Epidermal melanocyte (primary cell): ENCODE measurements around the gene CDH4.

Source experiments
- DNase-seq: peaks from one replicate; pipeline ENCODE4 v3.0.0; 2011; ENCODE audit warnings: low spot score; ENCODE audit not compliant: insufficient read length

CDH4 gene

DNA sequence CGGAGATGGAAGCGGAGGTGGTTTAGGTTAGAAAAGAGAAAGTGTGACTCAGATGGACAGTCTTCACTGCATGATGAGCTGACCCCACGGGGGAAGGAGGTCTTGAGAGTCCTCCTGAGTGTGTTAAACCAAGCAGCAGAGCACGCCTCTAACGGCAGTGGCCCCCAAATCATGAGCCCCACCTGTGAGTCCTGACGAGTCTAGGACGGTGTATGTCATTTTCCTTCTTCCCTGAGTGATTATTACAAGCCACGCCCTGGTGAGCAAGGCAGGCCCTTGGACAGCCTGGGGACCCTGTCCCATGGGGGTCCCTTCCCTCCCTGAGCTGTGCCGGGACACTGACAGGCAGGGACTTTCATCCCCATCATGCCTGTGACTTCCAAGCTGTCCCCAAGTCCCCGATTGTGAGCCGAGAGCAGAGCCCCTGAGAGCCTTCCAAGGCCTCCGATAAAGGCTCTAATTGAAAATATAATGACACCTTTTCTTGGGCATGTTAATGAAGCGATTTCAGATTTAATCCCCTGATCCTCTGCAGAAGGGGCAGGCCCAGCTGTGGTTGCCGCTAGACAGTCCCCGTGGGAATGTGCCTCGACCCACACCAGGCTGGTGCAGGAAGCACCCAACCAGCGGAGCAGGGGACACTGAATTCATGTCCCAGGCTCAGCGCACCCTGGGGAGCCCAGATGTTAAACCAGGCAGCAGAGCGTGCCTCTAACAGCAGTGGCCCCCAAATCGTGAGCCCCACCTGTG, 493.5 kb downstream of the CDH4 start:
- DNase-seq, result no peak

DNA sequence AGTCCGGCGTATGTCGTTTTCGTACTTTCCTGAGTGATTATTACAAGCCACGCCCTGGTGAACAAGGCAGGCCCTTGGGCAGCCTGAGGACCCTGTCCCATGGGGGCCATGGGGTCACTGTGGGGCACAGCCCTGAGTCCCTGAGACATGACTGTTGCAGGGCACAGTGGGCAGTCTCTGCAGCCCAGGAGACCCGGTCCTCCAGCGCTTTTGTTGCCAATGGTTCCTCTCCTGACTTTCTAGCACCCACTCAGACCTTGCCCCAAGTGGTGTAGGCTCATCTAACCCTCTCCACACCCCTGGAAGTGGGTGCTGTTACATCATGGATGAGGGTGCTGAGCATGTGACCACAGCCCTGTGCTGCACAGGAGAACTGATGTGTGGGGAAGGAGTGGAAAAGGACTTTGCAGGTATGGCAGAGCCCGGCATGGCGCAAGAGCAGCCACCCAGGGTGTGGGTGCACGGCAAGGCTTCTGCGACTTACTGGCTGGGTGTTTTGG, 494.1 kb downstream of the CDH4 start:
- no peak for DNase-seq

DNA sequence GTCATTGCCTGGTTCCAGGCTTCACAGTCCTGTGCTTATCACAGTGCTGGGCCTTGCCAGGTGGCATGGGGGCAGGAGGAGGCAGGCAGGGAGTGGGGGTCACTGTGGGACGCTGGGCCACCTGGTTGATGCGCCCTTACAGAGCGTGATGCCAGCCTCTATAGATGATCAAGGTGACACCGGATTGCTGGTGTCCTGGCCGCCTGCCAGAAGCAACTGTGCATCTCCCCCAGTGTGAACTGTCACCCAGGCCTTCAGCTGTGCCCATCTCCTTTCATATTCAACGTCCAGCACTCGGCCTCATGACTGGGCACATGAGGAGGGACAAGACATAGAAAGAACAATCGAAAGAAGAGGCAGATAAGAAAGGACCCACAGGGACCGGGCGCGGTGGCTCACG, 494.7 kb downstream of the CDH4 start:
- DNase-seq, result no peak

DNA sequence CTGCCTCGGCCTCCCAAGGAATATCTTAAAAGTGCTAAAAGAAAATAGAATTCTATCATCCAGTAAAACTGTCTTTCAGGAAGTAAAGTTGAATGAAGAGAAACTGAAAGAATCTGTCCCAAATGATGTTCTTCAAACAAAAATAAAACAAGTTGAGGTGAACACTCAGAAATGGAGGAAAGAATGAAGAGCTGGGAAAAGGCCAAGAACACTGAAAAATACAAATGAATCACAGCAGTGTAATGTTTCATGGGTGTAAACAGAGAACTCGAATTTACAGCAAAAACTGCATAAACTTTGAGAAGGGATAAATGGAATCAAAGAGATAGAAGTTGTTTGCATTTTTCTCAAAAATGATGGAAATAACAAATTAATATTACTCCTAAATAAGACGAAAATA, 496.3 kb downstream of the CDH4 start:
- DNase-seq, result no peak

DNA sequence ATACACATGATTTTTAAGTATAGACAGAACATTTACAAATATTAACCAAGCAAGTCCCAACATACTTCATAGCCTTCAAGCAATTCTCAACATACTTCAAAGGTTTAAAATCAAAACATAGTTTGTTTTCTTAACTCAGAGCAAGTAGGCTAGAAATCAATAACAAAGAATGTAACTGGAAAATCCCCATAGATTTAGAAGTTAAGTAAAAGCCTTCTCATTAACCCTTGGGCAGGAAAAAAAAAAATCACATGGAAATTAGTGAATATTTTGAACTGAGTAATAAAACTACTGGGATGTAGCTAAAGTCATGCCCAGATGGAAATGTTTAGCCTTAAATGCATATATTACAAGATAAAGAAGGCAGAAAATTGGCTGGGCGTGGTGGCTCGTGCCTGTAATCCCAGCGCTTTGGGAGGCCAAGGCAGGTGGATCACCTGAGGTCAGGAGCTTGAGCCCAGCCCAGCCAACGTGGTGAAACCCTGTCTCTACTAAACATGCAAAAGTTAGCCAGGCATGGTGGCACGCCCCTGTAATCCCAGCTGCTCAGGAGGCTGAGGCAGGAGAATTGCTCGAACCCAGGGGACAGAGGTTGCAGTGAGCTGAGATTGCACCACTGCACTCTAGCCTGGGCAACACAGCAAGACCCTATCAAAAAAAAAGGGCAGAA, 497.5 kb downstream of the CDH4 start:
- DNase-seq, result no peak

DNA sequence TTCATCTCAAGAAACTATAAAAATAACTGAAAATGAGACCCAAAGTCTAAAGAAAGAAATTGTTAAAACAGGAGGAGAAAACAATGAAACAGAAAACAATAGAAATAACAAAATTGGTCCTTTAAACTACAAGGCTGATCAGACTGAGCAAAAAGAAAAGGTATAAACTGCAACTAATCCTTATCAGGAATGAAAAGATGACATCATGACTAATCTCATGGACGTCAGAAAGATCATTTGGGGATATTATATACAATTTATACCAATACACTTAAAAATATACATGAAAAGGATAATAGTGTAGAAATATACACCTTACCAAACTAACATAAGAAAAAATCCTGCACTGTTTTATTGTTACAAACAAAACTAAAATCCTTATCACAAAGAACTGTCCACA, 498.0 kb downstream of the CDH4 start:
- no peak for DNase-seq

DNA sequence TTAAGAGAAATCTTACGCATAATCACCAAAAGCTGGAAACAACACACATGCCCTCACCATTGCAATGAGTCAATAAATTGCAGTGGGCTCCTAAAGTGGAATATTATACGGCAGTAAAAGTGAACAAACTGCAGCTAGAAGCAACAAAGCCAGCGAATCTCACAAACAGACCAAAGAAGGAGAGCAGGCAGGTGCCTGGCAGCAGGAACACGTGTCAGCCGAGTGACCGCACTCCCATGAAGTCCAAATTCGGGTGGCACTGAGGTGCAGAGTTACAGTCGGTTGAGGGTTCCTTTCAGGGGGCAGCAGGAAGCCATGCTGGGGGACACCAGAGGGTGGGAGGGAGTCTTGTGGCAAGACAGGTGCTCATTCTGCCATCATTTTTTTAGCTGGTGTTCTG, 500.5 kb downstream of the CDH4 start:
- no peak for DNase-seq

DNA sequence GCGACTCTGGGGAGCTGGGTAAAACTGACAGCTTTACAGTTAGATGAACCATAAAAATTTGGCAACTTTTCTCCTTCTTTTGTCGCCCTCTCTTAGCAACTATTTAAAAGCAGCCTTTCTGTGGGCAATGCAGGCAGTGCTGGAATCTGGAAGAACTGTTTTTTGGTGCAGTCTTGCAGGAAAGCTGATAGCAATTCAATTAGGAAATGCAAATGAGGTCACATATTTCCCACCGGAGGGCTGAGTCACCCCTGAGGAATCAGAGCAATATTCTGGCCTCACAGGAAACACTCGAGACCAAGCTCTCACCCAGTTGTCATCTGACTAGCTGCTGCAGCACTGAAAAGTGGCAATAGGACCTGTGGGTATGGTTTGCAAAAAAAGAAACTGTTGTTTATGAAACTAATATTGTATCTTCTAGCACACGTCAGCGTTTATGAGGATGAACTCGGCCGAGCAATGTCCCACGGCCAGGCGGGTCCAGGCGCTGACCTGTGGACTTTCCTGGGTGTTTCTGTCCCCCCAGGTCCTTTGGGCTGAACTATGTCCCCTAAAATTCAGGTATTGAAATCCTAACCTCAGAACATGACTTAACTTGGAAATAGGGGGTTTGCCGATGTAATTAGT, 501.4 kb downstream of the CDH4 start:
- no peak for DNase-seq

DNA sequence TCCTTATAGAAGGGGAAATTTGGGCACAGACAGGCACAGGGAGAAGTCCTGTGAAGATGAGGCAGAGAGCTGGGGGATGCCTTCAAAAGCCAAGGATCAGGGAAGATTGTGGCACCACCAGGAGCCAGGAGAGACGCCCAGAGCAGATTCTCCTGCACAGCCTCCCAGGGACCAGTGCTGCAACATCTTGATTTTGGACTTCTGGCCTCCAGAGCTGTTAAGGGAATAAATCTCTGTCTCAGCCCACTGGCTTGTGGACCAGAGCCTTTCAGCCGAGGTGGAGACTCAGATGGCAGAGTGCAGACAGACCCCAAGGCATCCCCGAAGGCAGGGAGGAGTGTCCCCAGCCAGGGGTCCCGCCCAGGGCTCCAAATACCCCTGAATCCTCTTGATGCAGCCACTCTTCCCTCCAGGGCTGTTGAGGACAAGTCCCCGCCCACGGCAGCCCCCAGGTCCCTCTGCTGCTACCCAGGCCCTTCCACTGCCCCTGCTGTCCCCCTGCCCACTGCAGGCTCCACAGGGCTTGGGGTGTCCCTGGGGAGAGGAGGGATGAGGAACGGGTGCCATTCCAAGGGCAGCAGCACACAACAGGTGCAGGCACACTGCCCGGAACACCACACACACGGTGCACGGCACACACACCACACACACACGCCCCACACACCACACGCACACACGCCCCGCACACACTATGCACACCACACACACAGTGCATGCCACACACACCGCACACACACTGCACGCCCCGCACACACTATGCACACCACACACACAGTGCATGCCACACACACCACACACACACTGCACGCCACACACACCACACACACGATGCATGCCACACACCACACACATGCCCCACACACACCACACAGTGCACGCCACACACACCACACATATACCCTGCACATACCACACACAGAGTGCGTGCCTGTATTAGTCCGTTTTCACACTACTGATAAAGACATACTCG, 502.2 kb downstream of the CDH4 start:
- no peak for DNase-seq

DNA sequence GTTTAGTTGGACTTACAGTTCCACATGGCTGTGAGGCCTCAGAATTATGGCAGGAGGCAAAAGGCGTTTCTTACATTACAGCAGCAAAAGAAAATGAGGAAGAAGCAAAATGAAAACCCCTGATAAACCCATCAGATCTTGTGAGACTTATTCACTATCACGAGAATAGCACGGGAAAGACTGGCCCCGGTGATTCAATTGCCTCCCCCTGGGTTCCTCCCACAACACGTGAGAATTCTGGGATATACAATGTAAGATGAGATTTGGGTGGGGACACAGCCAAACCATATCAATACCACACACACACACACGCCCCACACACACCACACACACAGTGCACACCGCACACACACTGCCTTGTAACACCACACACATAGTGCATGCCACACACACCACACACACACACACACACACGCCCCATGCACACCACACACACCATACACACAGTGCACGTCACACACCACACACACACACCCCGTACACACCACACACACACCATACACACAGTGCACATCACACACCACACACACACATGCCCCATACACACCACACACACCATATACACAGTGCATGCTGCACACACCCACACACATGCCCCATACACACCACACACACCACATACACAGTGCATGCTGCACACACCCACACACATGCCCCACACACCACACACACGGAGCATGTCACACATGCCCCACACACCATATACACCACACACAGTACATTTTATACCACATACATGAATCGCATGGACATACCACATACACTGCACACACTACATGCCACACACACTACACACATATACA, 503.1 kb downstream of the CDH4 start:
- DNase-seq, result no peak

DNA sequence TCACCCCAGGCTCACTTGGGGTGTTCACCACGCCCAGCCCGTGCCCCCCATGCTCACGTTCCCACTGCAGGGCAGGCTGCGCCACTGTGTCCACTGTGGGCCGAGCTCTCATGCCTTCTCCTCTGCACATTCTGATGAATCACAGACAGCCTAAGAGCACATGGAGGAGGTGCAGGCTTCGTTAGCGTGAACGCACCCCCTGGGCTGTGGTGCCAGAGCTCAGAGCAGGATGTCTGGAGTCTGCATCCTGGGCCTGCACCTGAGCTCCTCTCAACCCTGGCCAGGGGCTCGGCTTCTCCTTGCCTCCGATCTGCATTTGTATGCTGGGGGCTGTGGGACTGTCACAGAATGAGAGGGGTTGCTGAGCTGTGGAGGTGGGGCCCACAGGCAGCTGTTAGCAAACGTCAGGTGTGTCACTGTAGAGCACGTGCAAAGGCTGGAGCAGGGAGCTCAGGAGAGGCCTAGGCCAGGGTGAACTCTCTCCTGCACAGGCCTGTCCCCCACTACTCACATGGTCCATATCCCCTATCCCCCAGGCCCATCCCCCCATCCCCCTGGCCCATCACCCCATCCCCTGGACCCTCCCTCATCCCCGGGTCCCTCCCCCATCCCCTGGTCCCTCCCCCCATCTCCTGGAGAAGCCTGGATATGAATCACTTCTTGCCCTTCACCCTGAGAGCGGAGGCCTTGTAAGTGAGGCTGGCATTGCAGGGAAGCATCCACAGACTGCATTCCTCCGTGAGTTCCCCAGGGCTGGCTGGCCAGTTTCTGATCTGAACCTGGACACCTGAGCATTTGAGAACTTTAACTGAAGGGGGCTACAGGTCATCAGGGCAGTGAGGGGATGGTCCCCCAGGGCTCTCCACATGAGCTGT, 504.1 kb downstream of the CDH4 start:
- no peak for DNase-seq

DNA sequence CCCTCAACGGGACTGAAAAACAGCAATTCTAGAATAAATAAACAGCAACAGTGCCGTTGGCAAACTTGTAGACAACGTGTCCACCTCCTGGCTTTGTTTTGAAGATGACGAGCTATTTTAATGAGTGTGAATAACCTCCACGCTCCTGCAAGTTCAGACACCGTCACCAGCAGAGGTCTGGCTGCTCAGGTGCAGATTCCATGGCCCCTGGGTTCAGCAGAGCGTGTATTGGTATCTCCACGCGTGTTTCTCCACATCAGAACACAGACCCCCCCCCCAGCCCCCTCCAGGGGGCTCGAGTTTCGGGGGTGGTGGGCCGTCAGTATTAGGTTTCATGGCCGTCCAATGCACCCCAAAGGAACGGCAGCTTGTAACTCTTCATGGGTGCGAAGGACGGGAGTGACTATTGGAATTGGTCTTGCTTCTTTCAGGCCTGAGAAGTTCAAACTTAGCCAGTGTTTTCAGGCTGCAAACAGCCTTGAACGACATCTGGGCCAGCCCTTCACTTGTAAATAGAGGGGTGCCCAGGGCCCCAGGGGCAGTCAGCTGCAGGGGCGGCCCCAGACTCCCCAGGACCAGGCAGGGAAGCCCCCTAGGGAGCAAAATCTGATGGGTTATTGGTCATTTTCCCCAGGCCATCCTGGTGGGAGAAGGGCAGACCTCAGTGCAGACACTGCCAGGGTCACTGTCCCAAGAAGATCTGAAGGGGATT, 505.1 kb downstream of the CDH4 start:
- no peak for DNase-seq

DNA sequence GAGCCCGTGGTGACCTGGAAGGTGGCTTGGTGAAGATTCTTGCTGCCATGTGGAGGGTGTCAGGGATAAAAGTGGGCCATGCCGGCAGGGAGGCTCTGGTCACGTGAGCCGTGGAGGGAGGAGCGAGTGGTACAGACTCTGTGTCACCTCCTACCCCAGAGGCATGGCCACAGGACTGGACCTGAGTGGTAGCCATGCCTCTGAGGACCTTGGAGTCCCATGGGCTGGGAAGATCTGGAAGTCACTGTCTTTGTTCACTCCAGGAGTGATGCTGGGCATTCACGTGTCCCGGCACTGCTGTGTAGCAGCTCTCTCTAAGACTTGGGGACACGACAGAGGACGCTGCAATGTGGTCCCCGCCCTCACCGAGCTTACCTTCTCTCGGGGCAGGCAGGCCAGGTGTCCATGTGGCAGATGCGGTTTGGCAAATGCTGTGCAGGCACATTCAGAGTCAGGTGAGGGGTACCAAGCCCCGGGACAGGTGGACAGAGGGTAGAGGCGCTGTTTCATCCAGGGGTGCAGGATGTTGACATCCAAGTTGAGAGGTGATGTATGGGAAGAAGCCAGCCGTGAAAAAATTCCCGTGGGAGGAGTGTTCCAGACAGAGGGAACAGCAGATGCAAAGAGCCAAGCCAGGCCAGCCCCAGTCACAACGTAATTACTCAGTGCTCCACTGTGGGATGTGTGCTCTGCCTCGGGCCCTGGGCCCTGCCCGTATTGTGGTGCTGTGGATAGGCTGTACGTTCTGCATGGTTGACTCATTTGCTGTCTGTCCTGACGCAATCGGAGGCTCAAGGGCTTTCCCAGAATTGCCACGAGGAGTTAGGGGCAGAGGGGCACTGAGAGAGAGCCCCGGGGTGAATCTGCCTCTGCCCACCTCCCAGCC, 505.9 kb downstream of the CDH4 start:
- DNase-seq, result no peak

DNA sequence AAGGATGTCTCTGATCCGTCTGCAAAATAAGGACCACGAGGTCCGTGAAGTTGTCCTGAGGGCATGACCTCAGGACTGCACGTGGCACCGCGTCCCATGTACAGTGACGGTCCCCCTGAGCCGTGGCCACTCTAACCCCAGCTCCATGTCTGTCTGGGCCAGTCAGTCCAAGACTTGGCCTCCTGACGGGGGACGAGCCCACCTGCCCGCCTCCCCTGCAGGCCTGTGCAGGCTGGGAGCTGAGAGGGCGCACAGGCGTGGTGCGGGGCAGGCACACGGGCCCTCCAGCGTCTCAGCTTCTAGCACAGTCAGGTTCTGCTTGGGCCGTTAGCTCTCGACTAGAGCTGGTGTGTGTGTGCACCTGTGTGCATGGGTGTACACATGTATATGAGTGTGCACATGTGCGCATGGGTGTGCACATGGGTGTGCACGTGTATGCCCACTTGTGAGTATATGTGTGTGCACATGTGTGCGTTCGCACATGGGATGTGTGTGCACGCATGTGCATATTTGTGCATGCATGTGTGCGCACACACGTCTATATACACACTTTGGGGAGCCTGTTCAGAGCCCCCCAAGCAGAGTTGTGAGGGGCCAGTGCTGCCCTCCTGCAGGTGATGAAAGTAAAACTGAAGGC, 506.6 kb downstream of the CDH4 start:
- no peak for DNase-seq

DNA sequence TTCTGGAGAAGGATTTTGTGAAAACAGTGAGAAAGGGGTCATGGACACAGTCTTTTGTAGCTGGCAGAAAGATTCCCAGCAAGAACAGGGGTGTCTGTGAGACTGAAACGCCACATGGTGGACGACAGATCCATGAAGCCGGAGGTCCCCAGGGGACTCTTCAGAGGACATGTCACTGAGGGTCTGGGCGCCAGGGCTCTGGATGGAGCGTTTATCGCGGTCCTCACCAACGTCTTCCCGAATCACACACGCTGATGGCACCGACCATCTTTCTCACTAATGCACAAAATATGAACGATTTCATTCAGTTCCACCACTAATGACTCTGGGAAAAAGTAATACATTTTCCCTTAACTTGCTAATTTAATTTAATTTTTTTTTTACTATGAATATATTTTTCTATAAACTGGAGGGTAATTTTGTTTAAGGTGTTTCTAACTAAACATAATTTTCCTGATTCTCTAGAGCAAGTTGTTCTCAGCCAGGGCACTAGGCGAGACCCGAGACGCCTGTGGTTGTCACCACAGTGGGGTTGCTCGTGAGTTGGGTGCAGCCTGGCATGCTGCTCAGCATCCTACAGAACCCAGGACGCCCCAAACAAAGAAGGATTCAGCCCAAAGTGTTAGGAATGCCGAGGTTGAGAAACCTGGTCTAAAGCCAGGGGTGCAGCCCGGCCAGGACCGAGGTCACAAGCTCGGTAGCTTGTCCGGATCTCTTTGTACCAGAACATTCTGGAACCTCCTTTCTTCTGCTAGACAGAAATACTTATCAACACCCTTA, 507.4 kb downstream of the CDH4 start:
- DNase-seq, result no peak

DNA sequence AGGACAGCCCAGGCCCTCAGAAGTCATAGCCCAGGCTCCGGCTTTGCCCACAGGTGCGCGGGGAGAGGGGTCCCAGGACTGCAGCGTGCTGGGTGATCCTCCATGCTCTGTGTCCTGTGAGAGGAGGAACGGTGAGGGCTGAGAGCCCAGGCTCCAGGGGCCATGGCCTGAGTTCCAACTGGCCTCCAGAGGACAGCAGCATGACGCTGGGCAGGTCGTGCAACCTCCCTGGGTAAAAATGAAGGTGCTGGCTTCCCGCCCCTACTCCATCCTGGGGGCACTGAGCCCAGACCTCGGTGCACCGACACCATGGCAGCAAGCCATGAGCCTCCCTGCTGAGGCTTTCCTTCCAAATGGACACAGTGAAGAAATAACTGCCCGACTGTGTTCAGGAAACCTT, 508.3 kb downstream of the CDH4 start:
- no peak for DNase-seq

DNA sequence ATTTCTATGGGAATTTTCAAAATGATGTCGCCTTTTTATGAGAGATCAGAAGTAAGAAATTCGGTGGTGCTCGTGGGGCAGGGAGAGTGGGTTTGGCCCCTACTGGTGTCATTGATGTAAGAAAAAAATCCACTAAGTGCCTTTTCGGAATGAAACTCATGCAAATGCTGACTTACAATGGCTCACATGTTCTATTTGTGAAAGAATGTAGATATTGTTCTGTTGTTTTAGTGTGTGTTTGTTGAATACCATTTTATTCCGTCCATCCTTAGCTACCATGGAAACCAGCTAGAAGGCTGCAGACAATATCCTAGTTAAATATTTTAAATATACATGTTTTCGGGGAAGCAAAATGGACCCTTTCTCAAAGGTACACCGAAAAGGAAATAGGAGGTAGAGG, 508.7 kb downstream of the CDH4 start:
- no peak for DNase-seq
